SU-DHL-6 (cell line): ENCODE measurements around the gene KRT8.

Experiments
- H2AFZ ChIP-seq: fragments of 200-600 bp; sonication (generic); 2 replicates; pipeline ENCODE4 v1.6.1; 2014; ENCODE audit warnings: low read depth, mild to moderate bottlenecking, moderate library complexity, mixed read lengths, antibody characterized with exemption, low read length; ENCODE audit not compliant: severe bottlenecking
- H3F3A ChIP-seq: fragments of 200-600 bp; shearing (Covaris generic); 2 replicates; pipeline ENCODE4 v1.6.0; 2016; ENCODE audit warnings: antibody characterized with exemption, mild to moderate bottlenecking; ENCODE audit not compliant: insufficient read depth
- H3K27ac ChIP-seq: fragments of 200-600 bp; sonication (generic); 2 replicates; pipeline ENCODE4 v1.5.1; 2016; ENCODE audit warnings: low read depth, mild to moderate bottlenecking, low read length, moderate library complexity, mixed read lengths
- H3K27me3 ChIP-seq: fragments of 200-600 bp; sonication (generic), shearing (Covaris generic); 2 replicates; pipeline ENCODE4 v1.6.0; 2014; ENCODE audit warnings: mild to moderate bottlenecking, low read length
- H3K36me3 ChIP-seq: fragments of 200-600 bp; sonication (generic); 2 replicates; pipeline ENCODE4 v1.6.1; 2014; ENCODE audit warnings: mild to moderate bottlenecking, low read length, mixed read lengths
- H3K4me2 ChIP-seq: fragments of 300-600, 200-600 bp; shearing (Covaris generic), sonication (generic); 2 replicates; pipeline ENCODE4 v1.6.0; 2014; ENCODE audit warnings: low read length, low read depth, mild to moderate bottlenecking; ENCODE audit not compliant: poor library complexity, severe bottlenecking
- H3K4me3 ChIP-seq: fragments of 200-600 bp; sonication (generic); 2 replicates; pipeline ENCODE4 v1.5.1; 2014; ENCODE audit warnings: antibody characterized with exemption, low read length, mild to moderate bottlenecking, mixed read lengths; ENCODE audit not compliant: insufficient read depth, poor library complexity, severe bottlenecking
- H3K79me2 ChIP-seq: fragments of 200-600 bp; sonication (generic); 2 replicates; pipeline ENCODE4 v1.6.1; 2014; ENCODE audit warnings: mild to moderate bottlenecking, low read length, moderate library complexity; ENCODE audit not compliant: insufficient read depth
- H3K9ac ChIP-seq: fragments of 200-600 bp; sonication (generic); 2 replicates; pipeline ENCODE4 v1.7.0; 2014; ENCODE audit warnings: mild to moderate bottlenecking, low read length
- H3K9me2 ChIP-seq: fragments of 200-600 bp; sonication (generic); replicated peaks from 2 replicates; pipeline ENCODE4 v1.6.1; 2014; ENCODE audit warnings: low read length; ENCODE audit not compliant: insufficient read depth
- H3K9me3 ChIP-seq: fragments of 200-600 bp; sonication (generic); 2 replicates; pipeline ENCODE4 v1.6.1; 2014; ENCODE audit warnings: low read length, mixed read lengths; ENCODE audit not compliant: insufficient read depth
- H4K20me1 ChIP-seq: fragments of 200-600 bp; sonication (generic); 2 replicates; pipeline ENCODE4 v1.6.1; 2014; ENCODE audit warnings: low read depth, mild to moderate bottlenecking, antibody characterized with exemption, low read length, moderate library complexity, mixed read lengths
- EZH2phosphoT487 ChIP-seq: fragments of 200-600 bp; sonication (generic), shearing (Covaris generic); conservative IDR thresholded peaks from 2 replicates; pipeline ENCODE4 v1.6.1; 2018; ENCODE audit warnings: mild to moderate bottlenecking, antibody characterized with exemption, low read length, moderate library complexity, mixed read lengths
- TF ChIP-seq, protein P1 (sequence below): fragments of 200-600 bp; sonication (generic); IDR thresholded peaks from one replicate; pipeline ENCODE4 v1.5.1; 2017; ENCODE audit warnings: antibody characterized with exemption, mild to moderate bottlenecking, low read length, moderate library complexity; ENCODE audit not compliant: insufficient read depth, poor library complexity, severe bottlenecking

Gene KRT8

DNA sequence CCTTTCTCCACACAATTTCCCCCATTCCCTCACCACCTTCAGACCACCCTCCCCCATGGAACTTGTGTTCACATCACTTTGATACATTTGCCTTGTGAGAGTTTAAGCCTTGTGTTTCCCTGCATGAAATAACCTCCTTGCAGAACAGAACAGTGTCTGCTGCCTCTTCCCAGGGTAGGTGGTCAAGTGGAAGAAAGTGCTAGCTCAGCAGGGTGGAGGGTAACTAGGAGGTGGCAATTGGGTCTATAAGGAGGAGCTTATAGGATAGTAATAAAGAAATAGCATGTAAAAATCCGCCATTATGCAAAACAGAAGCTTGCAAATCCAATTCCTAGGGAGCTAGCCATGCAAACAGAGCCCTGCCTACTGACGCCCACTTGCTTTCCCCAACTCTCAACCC, 13.9 kb upstream of the KRT8 start:
- no peaks in the 10 kb centered on the region for H3K27me3 ChIP-seq

DNA sequence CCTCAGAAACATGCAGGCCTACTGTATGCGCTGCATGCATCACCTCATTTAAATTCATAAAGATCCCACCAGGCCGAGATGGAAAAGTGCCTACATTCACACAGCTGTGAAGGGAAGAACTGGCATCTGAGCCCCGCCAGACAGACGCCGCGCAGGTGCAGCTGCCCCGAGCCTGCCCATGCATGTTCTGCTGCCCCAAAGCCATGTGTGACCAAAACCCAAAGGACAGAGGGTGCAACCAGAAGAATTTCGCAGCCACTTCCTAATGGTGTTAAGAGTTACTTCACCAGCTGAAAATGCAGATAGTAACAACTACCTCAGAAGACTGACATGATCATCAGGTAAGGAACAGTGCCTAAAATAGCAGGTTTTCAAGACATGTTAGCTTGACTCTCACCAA, 13.5 kb upstream of the KRT8 start:
- no peak overlapping the region for H3K4me2 ChIP-seq
- no peaks in the 10 kb centered on the region for H3K9me3 ChIP-seq
- no peaks in the 10 kb centered on the region for H3F3A ChIP-seq
- no peaks in the 10 kb centered on the region for H3K36me3 ChIP-seq
- H3K27ac ChIP-seq = no peak overlapping the region
- no peaks in the 10 kb centered on the region for H3K27me3 ChIP-seq
- no peak overlapping the region for H3K9ac ChIP-seq
- H3K79me2 ChIP-seq = no peaks in the 10 kb centered on the region
- no peaks in the 10 kb centered on the region for H4K20me1 ChIP-seq
- no peak overlapping the region for H2AFZ ChIP-seq
- H3K4me3 ChIP-seq = no peak overlapping the region
- H3K9me2 ChIP-seq = no peaks in the 10 kb centered on the region
- TF ChIP-seq EZH2phosphoT487 = no peak
- TF ChIP-seq, protein P1, sequence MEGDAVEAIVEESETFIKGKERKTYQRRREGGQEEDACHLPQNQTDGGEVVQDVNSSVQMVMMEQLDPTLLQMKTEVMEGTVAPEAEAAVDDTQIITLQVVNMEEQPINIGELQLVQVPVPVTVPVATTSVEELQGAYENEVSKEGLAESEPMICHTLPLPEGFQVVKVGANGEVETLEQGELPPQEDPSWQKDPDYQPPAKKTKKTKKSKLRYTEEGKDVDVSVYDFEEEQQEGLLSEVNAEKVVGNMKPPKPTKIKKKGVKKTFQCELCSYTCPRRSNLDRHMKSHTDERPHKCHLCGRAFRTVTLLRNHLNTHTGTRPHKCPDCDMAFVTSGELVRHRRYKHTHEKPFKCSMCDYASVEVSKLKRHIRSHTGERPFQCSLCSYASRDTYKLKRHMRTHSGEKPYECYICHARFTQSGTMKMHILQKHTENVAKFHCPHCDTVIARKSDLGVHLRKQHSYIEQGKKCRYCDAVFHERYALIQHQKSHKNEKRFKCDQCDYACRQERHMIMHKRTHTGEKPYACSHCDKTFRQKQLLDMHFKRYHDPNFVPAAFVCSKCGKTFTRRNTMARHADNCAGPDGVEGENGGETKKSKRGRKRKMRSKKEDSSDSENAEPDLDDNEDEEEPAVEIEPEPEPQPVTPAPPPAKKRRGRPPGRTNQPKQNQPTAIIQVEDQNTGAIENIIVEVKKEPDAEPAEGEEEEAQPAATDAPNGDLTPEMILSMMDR = no peak

More for the DNA sequence above, 13.9 kb upstream of the KRT8 start:
- Histone ChIP-seq H3K36me3 (no peaks in the 10 kb centered on the region), H3K9me2 (no peaks in the 10 kb centered on the region), H3K79me2 (no peaks in the 10 kb centered on the region), H4K20me1 (no peaks in the 10 kb centered on the region), H3K9ac (no peak overlapping the region), H3K4me2 (no peak overlapping the region), H3F3A (no peaks in the 10 kb centered on the region), H3K4me3 (no peak overlapping the region), H3K9me3 (no peaks in the 10 kb centered on the region), H2AFZ (no peak overlapping the region), H3K27ac (no peak overlapping the region)
- TF ChIP-seq, protein P1 = no peak
- no peak for TF ChIP-seq EZH2phosphoT487

DNA sequence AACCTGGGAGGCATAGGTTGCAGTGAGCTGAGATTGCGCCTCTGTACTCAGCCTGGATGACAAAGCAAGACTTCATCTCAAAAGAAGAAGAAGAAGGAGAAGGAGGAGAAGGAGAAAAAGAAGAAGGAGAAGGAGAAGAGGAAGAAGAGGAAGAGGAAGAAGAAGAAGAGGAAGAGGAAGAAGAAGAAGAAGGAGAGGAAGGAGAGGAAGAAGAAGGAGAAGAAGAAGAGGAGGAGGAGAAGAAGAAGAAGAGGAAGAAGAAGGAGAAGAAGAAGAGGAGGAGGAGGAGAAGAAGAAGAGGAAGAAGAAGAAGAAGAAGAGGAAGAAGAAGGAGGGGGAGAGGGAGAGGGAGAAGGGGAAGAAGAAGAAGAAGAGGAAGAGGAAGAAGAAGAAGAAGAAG, 12.9 kb upstream of the KRT8 start:
- no peak overlapping the region for H3K9ac ChIP-seq
- H3K36me3 ChIP-seq = no peaks in the 10 kb centered on the region
- no peaks in the 10 kb centered on the region for H3K9me2 ChIP-seq
- H4K20me1 ChIP-seq = no peaks in the 10 kb centered on the region
- H3K4me2 ChIP-seq = no peak overlapping the region
- H3K27ac ChIP-seq = no peak overlapping the region
- no peaks in the 10 kb centered on the region for H3K27me3 ChIP-seq
- H3F3A ChIP-seq = no peaks in the 10 kb centered on the region
- no peak overlapping the region for H3K4me3 ChIP-seq
- no peaks in the 10 kb centered on the region for H3K79me2 ChIP-seq
- TF ChIP-seq EZH2phosphoT487 = no peak
- TF ChIP-seq, protein P1 = no peak
- H3K9me3 ChIP-seq = no peaks in the 10 kb centered on the region
- H2AFZ ChIP-seq = no peak overlapping the region
